Stimulated activated CD8-positive, alpha-beta memory T cell treated with anti-CD3 and anti-CD28 coated beads, Interleukin-7, amount 100 ng/mL, for 4 hours (primary cell): ENCODE results near the gene P3R3URF.

Experiments used
- DNase-seq, 2 donors: peaks; one replicate each; pipeline ENCODE4 v3.0.0-alpha.2; 2020; ENCODE audit warnings: low read depth in 2 of 2

P3R3URF gene

DNA sequence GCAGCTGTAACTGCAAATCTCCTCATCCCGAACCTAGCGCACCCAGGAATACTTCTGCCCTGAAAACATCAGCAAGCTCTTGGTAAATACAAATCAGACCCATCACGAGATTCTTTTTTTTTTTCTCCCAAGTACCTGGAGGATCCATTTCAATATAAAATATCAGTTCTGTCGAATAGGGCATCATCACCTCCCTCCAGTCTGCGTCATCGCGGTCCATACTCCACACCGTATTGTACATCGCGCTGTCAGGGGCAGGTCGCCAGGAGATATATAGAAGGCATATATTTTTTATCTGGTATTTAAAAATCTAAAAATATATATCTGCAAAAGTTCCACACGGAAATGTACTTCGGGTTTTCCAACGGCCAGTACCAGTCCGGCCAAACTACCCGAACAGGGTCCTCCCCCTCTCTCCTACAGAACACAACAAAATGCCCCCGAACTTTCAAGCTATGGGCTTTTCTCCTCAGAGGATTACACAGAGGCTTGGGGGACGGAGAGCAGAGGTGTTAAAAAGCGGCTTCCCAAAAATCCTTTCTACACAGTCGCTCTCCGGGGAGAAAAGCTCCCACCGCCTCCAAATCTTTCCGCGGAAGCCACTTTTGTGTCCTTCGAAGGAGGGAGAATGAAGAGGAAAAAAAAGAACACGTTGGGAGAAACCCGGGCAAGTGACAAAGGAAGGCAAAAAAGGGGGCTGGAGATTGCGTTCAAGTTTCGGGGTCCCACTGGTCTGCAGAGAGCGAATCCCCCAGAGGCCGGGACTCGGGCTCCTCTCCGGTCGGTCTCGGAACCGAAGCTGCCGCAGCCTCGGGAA is 44.4 kb downstream of the P3R3URF start:
- peak in 1 of 2 donors; percentile 16 for DNase-seq

DNA sequence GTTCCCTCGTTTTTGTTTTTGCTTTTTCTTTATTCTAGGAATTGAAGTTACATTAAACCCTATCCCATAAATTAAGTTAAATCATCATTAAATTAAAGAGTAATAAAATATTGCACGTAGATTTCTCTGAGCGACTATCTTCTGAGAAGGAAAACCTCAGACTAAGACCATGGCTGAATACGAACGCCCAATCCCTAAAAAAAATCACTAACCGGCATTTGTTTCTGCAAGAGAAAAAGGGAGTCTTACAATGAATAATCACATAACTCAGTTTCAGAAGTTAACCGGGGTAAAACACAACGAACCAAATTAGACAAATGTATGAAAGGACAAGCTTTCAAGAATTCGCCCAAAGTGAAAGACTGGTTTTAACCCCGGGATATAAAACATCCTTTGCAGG is 45.2 kb downstream of the P3R3URF start:
- DNase-seq = no peak

DNA sequence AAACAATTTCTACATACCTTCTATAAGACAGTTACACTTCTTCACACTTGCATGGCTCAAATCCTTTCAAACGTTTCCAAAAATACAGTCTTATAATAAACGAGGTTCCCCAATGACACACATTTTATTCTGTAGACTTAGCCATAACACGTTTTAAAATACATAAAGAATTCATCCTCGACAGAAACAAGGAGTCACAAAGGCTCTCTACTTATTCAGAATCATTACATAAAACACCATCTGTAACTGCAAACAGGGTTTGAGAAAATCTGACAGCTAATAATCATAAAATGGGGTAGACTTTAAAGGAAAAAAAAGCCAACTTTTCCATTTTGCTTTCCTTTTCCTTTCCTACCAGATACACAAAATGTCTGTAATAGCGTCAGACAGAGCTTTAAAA is 45.7 kb downstream of the P3R3URF start:
- no peak for DNase-seq

DNA sequence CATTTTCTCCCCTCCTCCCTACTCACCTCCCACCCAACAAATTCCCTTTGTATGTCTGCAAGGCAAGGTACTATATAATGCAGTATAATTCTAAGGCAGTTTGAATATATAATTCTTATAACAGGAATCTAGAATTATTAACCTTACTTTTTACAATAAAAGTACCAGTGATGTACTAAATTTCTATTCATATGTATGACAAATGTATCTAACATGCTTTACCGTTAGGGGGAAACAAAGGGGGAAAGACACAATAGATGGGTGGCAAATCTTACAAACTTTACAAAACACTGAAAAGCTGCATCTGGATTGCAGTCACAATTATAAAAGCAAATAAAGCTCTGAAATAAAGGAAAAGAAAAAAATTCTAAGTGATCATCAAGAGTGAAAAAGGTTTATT is 46.2 kb downstream of the P3R3URF start:
- no peak for DNase-seq

DNA sequence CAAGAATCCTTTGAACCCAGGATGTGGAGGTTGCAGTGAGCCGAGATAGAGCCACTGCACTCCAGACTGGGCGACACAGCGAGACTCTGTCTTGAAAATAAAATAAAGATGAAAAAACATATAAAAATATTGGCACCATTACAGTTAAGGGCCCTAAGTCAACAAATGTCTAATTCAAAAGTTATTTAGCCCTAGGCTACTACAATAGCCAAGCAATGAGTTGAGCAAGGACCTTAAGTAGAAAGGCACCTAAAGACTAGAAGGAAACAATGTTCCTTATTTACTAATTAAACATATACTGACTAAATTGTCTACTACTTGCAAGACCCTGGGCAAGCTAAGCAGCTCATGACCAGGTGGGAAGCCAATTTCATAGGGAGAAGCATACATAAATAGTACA is 47.9 kb downstream of the P3R3URF start:
- no peak for DNase-seq
